CD4-positive, alpha-beta T cell treated with Interleukin-15 for 4 hours (primary cell): ENCODE measurements around the gene APCDD1L.
"Not testable (repeated sequence)": the region's sequence is repeated elsewhere in the genome, so short reads cannot be mapped to it uniquely, and the experiment has no call there.

ENCODE experiments used
- DNase-seq: peaks from one replicate; pipeline ENCODE4 v3.0.0-alpha.2; 2020; ENCODE audit warnings: low spot score

APCDD1L gene

GRCh38 chr20:58544891-58545290 lies 29.7 kb upstream of the APCDD1L start:
- no peak for DNase-seq

GRCh38 chr20:58544286-58544685 lies 29.1 kb upstream of the APCDD1L start:
- DNase-seq, result no peak

- DNase-seq, result no peak
These were observed 28.1 kb upstream of the APCDD1L start for GRCh38 chr20:58543274-58543673.

- no peak for DNase-seq
These were observed 27.4 kb upstream of the APCDD1L start for GRCh38 chr20:58542411-58543095.

GRCh38 chr20:58542034-58542410 lies 26.8 kb upstream of the APCDD1L start:
- DNase-seq, result not testable (repeated sequence)

GRCh38 chr20:58538752-58539151 lies 23.6 kb upstream of the APCDD1L start:
- no peak for DNase-seq

GRCh38 chr20:58537831-58538230 lies 22.6 kb upstream of the APCDD1L start:
- no peak for DNase-seq

- DNase-seq, result no peak
These were observed 21.1 kb upstream of the APCDD1L start for GRCh38 chr20:58536289-58536688.

- no peak for DNase-seq
These were observed 16.5 kb upstream of the APCDD1L start for GRCh38 chr20:58531657-58532056.

- DNase-seq, result no peak
These were observed 15.9 kb upstream of the APCDD1L start for GRCh38 chr20:58531063-58531462.

GRCh38 chr20:58528412-58528811 lies 13.2 kb upstream of the APCDD1L start:
- no peak for DNase-seq

GRCh38 chr20:58526411-58526810 lies 11.2 kb upstream of the APCDD1L start:
- DNase-seq, result no peak

- no peak for DNase-seq
These were observed 9.6 kb upstream of the APCDD1L start for GRCh38 chr20:58524814-58525213.

GRCh38 chr20:58523971-58524315 lies 8.7 kb upstream of the APCDD1L start:
- no peak for DNase-seq

GRCh38 chr20:58523072-58523970 lies 8.1 kb upstream of the APCDD1L start:
- no peak for DNase-seq

GRCh38 chr20:58522666-58523065 lies 7.5 kb upstream of the APCDD1L start:
- no peak for DNase-seq

GRCh38 chr20:58521763-58522162 lies 6.6 kb upstream of the APCDD1L start:
- DNase-seq, result no peak

- no peak for DNase-seq
These were observed 4.9 kb upstream of the APCDD1L start for GRCh38 chr20:58519940-58520712.

GRCh38 chr20:58518896-58519593 lies 3.8 kb upstream of the APCDD1L start:
- no peak for DNase-seq

- DNase-seq, result no peak
These were observed 3.2 kb upstream of the APCDD1L start for GRCh38 chr20:58518387-58518786.

GRCh38 chr20:58514321-58515232 lies 622 bp downstream of the APCDD1L start:
- DNase-seq, result no peak
